Loucy (cell line): ENCODE data around the gene CD44.

ENCODE experiments used
- EZH2phosphoT487 ChIP-seq: fragments of 200-600 bp; IDR thresholded peaks from 2 replicates; pipeline ENCODE4 v1.6.1; 2018; ENCODE audit warnings: antibody characterized with exemption, mild to moderate bottlenecking, moderate library complexity, borderline replicate concordance
- TF ChIP-seq, protein P1 (sequence below): fragments of 200-600 bp; sonication (generic); conservative IDR thresholded peaks from 2 replicates; pipeline ENCODE4 v1.5.1; 2014; ENCODE audit warnings: mild to moderate bottlenecking, antibody characterized with exemption, low read length

DNA sequence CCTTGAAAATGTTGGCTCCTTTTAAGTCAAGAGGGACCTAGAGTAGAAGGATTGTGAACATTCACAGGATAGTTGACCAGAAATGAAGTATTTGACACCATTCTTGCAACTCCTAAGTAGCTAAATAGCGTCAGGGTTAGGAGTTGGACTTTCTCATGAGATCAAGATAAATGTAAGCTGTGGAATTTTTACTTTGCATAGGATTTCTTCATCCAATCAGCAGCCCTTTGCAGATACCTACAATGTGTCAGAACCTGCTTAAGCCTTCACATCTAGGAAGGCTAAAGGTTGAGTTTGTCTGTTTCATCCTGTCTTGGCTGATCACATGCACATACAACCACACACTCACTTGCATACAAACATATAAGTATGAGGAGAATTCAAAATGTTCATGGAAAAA lies 32.3 kb downstream of the CD44 start:
- TF ChIP-seq, protein P1, sequence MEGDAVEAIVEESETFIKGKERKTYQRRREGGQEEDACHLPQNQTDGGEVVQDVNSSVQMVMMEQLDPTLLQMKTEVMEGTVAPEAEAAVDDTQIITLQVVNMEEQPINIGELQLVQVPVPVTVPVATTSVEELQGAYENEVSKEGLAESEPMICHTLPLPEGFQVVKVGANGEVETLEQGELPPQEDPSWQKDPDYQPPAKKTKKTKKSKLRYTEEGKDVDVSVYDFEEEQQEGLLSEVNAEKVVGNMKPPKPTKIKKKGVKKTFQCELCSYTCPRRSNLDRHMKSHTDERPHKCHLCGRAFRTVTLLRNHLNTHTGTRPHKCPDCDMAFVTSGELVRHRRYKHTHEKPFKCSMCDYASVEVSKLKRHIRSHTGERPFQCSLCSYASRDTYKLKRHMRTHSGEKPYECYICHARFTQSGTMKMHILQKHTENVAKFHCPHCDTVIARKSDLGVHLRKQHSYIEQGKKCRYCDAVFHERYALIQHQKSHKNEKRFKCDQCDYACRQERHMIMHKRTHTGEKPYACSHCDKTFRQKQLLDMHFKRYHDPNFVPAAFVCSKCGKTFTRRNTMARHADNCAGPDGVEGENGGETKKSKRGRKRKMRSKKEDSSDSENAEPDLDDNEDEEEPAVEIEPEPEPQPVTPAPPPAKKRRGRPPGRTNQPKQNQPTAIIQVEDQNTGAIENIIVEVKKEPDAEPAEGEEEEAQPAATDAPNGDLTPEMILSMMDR, result no peak
- TF ChIP-seq EZH2phosphoT487, result no peak
